Activated naive CD8-positive, alpha-beta T cell treated with anti-CD3 and anti-CD28 coated beads for 36 hours (primary cell): ENCODE results near the gene CTDNEP1. TPM values are rescaled to one million over a fixed set of nuclear protein-coding genes. Genes with fewer than 3 reads are reported as not detected.

Experiments used
- DNase-seq: peaks from one replicate; pipeline ENCODE4 v3.0.0; 2021
- H3K27ac Mint-ChIP-seq: one replicate; pipeline ENCODE4 v1.8.0; 2022; ENCODE audit warnings: mild to moderate bottlenecking, moderate library complexity, mixed read lengths
- H3K27me3 Mint-ChIP-seq: one replicate; pipeline ENCODE4 v1.8.0; 2022; ENCODE audit warnings: mild to moderate bottlenecking, mixed read lengths
- H3K36me3 Mint-ChIP-seq: one replicate; pipeline ENCODE4 v1.8.0; 2021; ENCODE audit warnings: mild to moderate bottlenecking, mixed read lengths
- H3K4me1 Mint-ChIP-seq: one replicate; pipeline ENCODE4 v1.8.0; 2021; ENCODE audit warnings: mixed read lengths
- H3K4me3 Mint-ChIP-seq: one replicate; pipeline ENCODE4 v1.8.0; 2022; ENCODE audit warnings: mild to moderate bottlenecking, moderate library complexity, mixed read lengths
- H3K9me3 Mint-ChIP-seq: one replicate; pipeline ENCODE4 v1.8.0; 2022; ENCODE audit warnings: mixed read lengths
- total RNA-seq, 2 experiments: library from RNA; stranded (reverse); gene quantifications; one replicate each; pipeline ENCODE4 v1.2.3, GENCODE V29; 2021

CTDNEP1 gene
- total RNA-seq, 2 experiments from 2014 or later, result 180 to 191 TPM

GRCh38 chr17:7242717-7243452, 8.6 kb downstream of the CTDNEP1 start:
- no peaks in the 10 kb centered on the region for H3K9me3 Mint-ChIP-seq
- H3K4me3 Mint-ChIP-seq, result peak overlapping the region; percentile 99
- H3K4me1 Mint-ChIP-seq, result peaks cover 39% of the 10 kb centered on the region
- peaks cover 3% of the 10 kb centered on the region for H3K27me3 Mint-ChIP-seq
- peak overlapping the region; percentile 98 for H3K27ac Mint-ChIP-seq
- peaks cover 26% of the 10 kb centered on the region for H3K36me3 Mint-ChIP-seq
- DNase-seq, result peak; percentile 89

- H3K27ac Mint-ChIP-seq, result peak within 1 kb of the TSS; percentile 98
- DNase-seq, result peak; percentile 86
- peaks cover 3% of the 10 kb centered on the region for H3K27me3 Mint-ChIP-seq
- H3K4me3 Mint-ChIP-seq, result peak within 1 kb of the TSS; percentile 99
- no peaks in the 10 kb centered on the region for H3K9me3 Mint-ChIP-seq
- peaks cover 43% of the 10 kb centered on the region for H3K4me1 Mint-ChIP-seq
- peaks cover 28% of the 10 kb centered on the region for H3K36me3 Mint-ChIP-seq
These were observed 9.5 kb downstream of the CTDNEP1 start, which contains the start of gene GABARAP for GRCh38 chr17:7241783-7242716. Gene GABARAP (minus strand): TSS chr17:7242449. CDS start chr17:7242330, 119 bp downstream.

- peak overlapping the region; percentile 99 for H3K4me3 Mint-ChIP-seq
- peak overlapping the region; percentile 98 for H3K27ac Mint-ChIP-seq
- no peaks in the 10 kb centered on the region for H3K9me3 Mint-ChIP-seq
- DNase-seq, result no peak
- peaks cover 30% of the 10 kb centered on the region for H3K36me3 Mint-ChIP-seq
- peaks cover 3% of the 10 kb centered on the region for H3K27me3 Mint-ChIP-seq
- H3K4me1 Mint-ChIP-seq, result peaks cover 43% of the 10 kb centered on the region
These were observed 10.3 kb downstream of the CTDNEP1 start for GRCh38 chr17:7241090-7241733.

- no peak for DNase-seq
- peaks cover 52% of the 10 kb centered on the region for H3K4me1 Mint-ChIP-seq
- H3K27me3 Mint-ChIP-seq, result peaks cover 3% of the 10 kb centered on the region
- H3K4me3 Mint-ChIP-seq, result peak overlapping the region; percentile 98
- H3K9me3 Mint-ChIP-seq, result no peaks in the 10 kb centered on the region
- peak overlapping the region; percentile 98 for H3K27ac Mint-ChIP-seq
- peaks cover 32% of the 10 kb centered on the region for H3K36me3 Mint-ChIP-seq
These were observed 11.2 kb downstream of the CTDNEP1 start for GRCh38 chr17:7240375-7240774.

- peaks cover 3% of the 10 kb centered on the region for H3K27me3 Mint-ChIP-seq
- H3K4me1 Mint-ChIP-seq, result peaks cover 59% of the 10 kb centered on the region
- peak; percentile 97 for DNase-seq
- peak within 1 kb of the TSS; percentile 98 for H3K27ac Mint-ChIP-seq
- peaks cover 35% of the 10 kb centered on the region for H3K36me3 Mint-ChIP-seq
- H3K9me3 Mint-ChIP-seq, result no peaks in the 10 kb centered on the region
- peak within 1 kb of the TSS; percentile 98 for H3K4me3 Mint-ChIP-seq
These were observed 12.2 kb downstream of the CTDNEP1 start, which contains the start of gene PHF23 for GRCh38 chr17:7239091-7240027. Gene PHF23 (minus strand): TSS chr17:7239457. CDS start chr17:7239279, 178 bp downstream.

GRCh38 chr17:7238420-7239090, 13.0 kb downstream of the CTDNEP1 start:
- peaks cover 59% of the 10 kb centered on the region for H3K4me1 Mint-ChIP-seq
- H3K27me3 Mint-ChIP-seq, result peaks cover 3% of the 10 kb centered on the region
- no peaks in the 10 kb centered on the region for H3K9me3 Mint-ChIP-seq
- H3K4me3 Mint-ChIP-seq, result peak overlapping the region; percentile 98
- H3K36me3 Mint-ChIP-seq, result peaks cover 37% of the 10 kb centered on the region
- H3K27ac Mint-ChIP-seq, result peak overlapping the region; percentile 97
- DNase-seq, result peak; percentile 28

GRCh38 chr17:7237761-7238419, 13.6 kb downstream of the CTDNEP1 start:
- Mint-ChIP-seq H3K27me3 (peaks cover 3% of the 10 kb centered on the region), H3K27ac (peak overlapping the region; percentile 97), H3K36me3 (peaks cover 39% of the 10 kb centered on the region), H3K4me3 (peak overlapping the region; percentile 98), H3K4me1 (peaks cover 58% of the 10 kb centered on the region), H3K9me3 (no peaks in the 10 kb centered on the region)
- DNase-seq, result peak; percentile 84

- Mint-ChIP-seq H3K36me3 (peaks cover 39% of the 10 kb centered on the region), H3K9me3 (no peaks in the 10 kb centered on the region)
These were observed 14.2 kb downstream of the CTDNEP1 start for GRCh38 chr17:7237266-7237760.

GRCh38 chr17:7236808-7237207, 14.7 kb downstream of the CTDNEP1 start:
- Mint-ChIP-seq H3K4me1 (peaks cover 61% of the 10 kb centered on the region), H3K4me3 (peak overlapping the region; percentile 98), H3K27me3 (no peaks in the 10 kb centered on the region), H3K36me3 (peaks cover 35% of the 10 kb centered on the region), H3K9me3 (no peaks in the 10 kb centered on the region), H3K27ac (peak overlapping the region; percentile 97)
- DNase-seq, result no peak

More at GRCh38 chr17:7237266-7237760, 14.2 kb downstream of the CTDNEP1 start:
- Mint-ChIP-seq H3K4me1 (peaks cover 58% of the 10 kb centered on the region), H3K27me3 (no peaks in the 10 kb centered on the region), H3K27ac (peak overlapping the region; percentile 97), H3K4me3 (peak overlapping the region; percentile 98)
- DNase-seq, result no peak

GRCh38 chr17:7235693-7236665, 15.6 kb downstream of the CTDNEP1 start:
- peaks cover 35% of the 10 kb centered on the region for H3K36me3 Mint-ChIP-seq
- H3K4me1 Mint-ChIP-seq, result peaks cover 54% of the 10 kb centered on the region
- H3K4me3 Mint-ChIP-seq, result peak overlapping the region; percentile 99
- no peak for DNase-seq
- H3K27me3 Mint-ChIP-seq, result no peaks in the 10 kb centered on the region
- H3K9me3 Mint-ChIP-seq, result no peaks in the 10 kb centered on the region
- peak overlapping the region; percentile 65 for H3K27ac Mint-ChIP-seq

- H3K9me3 Mint-ChIP-seq, result no peaks in the 10 kb centered on the region
- DNase-seq, result peak; percentile 95
- H3K27me3 Mint-ChIP-seq, result no peaks in the 10 kb centered on the region
- peaks cover 45% of the 10 kb centered on the region for H3K4me1 Mint-ChIP-seq
- peak within 1 kb of the TSS; percentile 96 for H3K27ac Mint-ChIP-seq
- H3K36me3 Mint-ChIP-seq, result peaks cover 35% of the 10 kb centered on the region
- peak within 1 kb of the TSS; percentile 99 for H3K4me3 Mint-ChIP-seq
These were observed 17.2 kb downstream of the CTDNEP1 start, which contains the start of gene DVL2 for GRCh38 chr17:7234083-7234951. Gene DVL2 (minus strand): TSS chr17:7234517. CDS start chr17:7234262, 255 bp downstream.
